NCI-H1436 (cell line): Measurements from ENCODE around the gene ZCCHC17.

ENCODE experiments used
- DNase-seq: peaks from one replicate; lab custom pipeline; 2025; lab: John Stamatoyannopoulos, UW

ZCCHC17 gene

DNA sequence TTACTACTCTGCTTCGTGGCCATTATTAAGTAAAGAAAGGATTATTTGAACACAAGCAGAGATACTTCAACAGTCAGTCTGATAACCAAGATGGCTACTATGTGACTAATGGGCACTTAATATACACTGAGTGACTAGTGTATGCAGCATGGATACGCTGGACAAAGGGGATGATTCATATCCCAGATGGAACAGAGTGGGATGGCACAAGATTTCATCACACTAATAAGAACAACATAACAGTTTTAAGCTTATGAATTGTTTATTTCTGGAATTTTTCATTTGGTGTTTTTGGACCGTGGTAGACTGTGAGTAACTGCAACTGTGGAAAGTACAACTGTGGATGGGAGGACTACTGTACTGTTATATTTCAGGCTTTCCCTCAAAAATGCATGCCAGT is 9.4 kb downstream of the ZCCHC17 start:
- DNase-seq = no peak

GRCh38 chr1:31308036-31308435 is 11.2 kb downstream of the ZCCHC17 start:
- DNase-seq = no peak

DNA sequence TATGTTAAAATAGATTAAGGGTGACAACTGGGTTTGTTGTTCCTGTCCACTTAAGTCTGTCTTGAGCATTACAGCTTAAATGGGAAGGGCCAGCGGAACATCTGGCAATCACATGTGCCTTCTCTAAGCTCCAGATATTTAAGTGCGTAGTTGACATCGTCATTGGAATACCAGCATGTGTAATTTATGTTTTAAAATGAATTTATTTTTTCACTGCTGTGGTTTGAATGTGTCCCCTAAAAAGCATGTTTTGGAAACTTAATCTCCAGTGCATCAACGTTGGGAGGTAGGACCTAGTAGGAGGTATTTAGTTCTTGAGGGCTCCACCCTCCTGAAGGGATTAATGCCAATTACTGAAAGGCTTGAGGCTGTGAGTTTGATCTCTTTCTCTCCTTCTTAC is 13.4 kb downstream of the ZCCHC17 start:
- DNase-seq = no peak

- no peak for DNase-seq
Measured at GRCh38 chr1:31315902-31316301, 19.1 kb downstream of the ZCCHC17 start.

DNA sequence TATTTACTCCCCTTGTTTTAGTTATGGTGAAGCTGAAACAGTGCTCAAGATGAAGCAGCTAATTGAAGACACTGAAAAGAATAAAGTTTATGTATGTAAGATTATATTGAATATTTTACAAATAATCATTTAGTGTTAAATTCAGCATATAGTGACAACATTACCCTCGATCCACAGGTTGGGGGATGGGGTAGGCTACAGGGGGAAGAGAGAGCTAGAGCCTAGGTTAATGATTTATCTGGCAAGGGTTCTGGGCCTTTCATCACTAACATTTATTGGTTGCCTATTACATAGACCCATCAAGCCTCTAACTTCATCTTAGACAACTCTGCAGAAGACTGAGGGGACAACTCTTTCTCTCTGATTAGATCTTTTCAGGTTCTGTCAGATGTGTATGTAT is 21.3 kb downstream of the ZCCHC17 start:
- DNase-seq = no peak

GRCh38 chr1:31324093-31324492 is 27.3 kb downstream of the ZCCHC17 start:
- no peak for DNase-seq

- no peak for DNase-seq
Measured at GRCh38 chr1:31324992-31325391, 28.2 kb downstream of the ZCCHC17 start.

DNA sequence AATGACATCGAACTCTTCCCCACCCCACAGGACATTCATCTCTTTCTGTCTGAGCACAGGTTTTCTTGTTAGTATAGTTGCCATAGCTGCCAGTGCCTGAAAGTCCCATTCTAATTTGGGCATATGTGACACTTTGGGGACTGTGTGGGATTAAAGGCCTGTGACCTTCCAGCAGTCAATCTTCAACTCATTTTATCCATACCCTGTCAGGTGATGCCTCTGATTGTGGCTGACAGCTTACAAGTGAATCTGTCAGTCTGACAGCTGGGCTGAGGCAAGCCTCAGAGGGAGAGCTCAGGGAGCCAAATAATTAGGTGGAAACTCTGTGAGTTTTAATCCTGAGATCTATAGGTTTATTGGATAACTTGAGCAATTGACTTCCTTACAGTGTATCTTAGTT is 29.6 kb downstream of the ZCCHC17 start:
- DNase-seq = no peak

- no peak for DNase-seq
Measured at GRCh38 chr1:31327381-31327780, 30.5 kb downstream of the ZCCHC17 start.

- DNase-seq = peak; percentile 29
Measured at GRCh38 chr1:31335007-31335406, 38.2 kb downstream of the ZCCHC17 start.

GRCh38 chr1:31336687-31337467 is 40.0 kb downstream of the ZCCHC17 start:
- DNase-seq = no peak

GRCh38 chr1:31344503-31344902 is 47.7 kb downstream of the ZCCHC17 start:
- no peak for DNase-seq

DNA sequence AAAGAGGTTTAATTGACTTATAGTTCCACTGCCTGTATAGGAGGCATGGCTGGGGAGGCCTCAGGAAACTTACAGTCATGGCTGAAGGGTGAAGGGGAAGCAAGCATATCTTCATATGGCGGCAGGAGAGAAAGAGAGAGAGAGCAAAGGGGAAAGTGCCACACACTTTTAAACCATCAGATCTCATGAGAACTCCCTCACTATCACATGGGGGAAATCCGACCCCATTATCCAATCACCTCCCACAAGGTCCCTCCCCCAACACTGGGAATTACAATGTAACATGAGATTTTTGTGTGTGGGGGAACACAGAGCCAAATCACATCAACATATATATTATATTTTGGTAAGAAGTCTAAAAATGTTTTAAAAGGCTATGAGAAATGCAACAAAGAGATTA is 48.8 kb downstream of the ZCCHC17 start:
- DNase-seq = no peak

GRCh38 chr1:31346785-31347184 is 50.0 kb downstream of the ZCCHC17 start:
- DNase-seq = no peak

- DNase-seq = no peak
Measured at GRCh38 chr1:31348449-31348848, 51.6 kb downstream of the ZCCHC17 start.

DNA sequence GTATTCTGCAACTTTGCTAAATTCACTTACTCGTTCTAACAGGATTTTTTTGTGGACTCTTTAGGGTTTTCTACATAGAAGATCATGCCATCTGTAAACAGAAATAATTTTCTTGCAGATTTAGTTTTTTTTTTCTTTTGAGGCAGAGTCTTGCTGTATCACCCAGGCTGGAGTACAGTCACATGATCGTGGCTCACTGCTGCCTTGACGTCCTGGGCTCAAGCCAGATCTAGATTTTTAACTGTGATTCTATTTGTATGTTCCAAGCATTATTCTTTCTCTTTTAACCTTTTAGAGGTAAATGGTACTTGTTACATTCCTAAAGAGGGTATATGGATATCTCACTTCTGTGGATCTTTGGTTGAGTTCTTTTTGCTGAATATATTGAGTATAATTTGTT is 57.5 kb downstream of the ZCCHC17 start:
- DNase-seq = no peak

DNA sequence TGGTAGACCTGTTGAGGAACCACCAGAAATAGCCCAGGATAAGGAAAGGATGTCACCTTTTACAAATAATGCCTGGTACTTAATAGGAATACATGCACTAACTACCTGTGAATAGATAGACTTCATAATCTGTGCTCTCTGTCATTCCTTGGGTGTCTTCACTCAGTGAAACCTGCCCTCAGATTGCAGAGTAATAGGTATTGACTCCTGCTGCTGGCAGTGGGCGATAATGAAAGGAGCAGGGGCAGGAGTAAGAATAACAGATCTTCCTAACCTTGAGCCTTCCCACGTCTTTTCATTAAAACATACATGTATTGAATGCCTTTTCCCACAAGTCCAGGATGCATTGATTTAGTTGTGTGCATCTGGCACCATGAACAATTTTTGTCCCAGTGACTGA is 59.6 kb downstream of the ZCCHC17 start:
- no peak for DNase-seq

DNA sequence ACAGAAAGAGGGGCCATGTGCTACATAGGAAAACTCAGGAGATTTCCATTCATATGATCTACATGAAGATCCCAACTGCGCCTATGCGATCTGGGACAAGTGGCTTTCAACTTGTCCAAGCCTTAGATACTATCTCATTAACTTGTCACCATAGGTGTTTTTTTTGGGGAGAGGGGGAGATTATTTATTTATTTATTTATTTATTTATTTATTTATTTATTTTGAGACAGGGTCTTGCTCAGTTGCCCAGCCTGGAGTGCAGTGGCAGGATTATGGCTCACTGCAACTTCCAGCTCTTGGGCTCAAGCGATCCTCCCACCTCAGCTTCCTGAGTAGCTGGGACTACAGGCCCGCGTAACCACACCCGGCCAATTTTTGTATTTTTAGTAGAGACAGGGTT is 64.8 kb downstream of the ZCCHC17 start:
- DNase-seq = no peak

DNA sequence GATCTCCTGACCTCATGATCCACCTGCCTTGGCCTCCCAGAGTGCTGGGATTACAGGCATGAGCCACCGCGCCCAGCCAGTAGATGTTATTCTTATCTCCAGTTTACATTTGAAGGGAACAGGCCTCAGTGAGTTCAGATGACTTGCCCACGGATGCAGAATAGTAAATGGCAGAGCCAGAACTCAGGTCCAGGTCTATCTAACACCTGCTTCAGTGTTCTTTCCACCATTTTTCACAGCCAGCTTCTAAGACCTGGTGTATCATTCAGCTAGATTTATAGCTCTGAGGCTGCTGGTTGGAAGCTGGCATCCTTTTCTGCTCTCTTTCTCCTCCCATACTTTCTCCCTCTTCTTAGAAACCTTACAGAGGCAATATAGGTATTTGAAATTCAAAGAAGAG is 65.2 kb downstream of the ZCCHC17 start:
- DNase-seq = no peak

- DNase-seq = no peak
Measured at GRCh38 chr1:31364561-31365250, 67.9 kb downstream of the ZCCHC17 start.

GRCh38 chr1:31366796-31367195 is 70.0 kb downstream of the ZCCHC17 start:
- no peak for DNase-seq

DNA sequence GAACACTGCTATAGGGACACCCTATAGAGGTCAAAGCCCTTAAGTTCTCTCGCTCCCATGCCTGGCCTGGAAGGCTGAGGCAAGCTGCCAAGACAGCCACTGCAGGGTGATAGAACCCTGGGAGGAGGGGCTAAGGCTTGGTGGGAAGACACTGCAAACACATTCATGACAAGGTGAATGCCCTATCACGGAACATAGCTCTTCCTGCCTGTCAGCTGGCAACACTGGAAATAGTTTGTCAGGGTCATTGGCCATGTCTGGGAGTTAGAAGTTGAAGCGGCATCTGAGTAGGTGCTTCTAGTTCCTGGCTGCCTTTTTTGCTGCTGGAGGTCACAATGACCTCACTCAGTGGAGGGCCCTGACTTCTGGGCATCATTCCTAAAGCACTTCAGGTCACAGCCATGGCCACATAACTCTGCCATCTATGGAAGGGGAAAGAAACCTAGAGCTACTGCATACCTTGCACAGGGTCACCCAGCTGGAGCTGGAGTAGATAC is 71.8 kb downstream of the ZCCHC17 start:
- no peak for DNase-seq

GRCh38 chr1:31370021-31370420 is 73.2 kb downstream of the ZCCHC17 start:
- no peak for DNase-seq

- DNase-seq = no peak
Measured at GRCh38 chr1:31370565-31370964, 73.7 kb downstream of the ZCCHC17 start.
